GM12872 (cell line): ENCODE measurements around the gene ANKRD11.

Source experiments
- CTCF ChIP-seq: IDR thresholded peaks from 3 replicates; pipeline ENCODE4 v1.5.1; 2011; ENCODE audit warnings: low read depth, mild to moderate bottlenecking, low read length, moderate library complexity; ENCODE audit not compliant: insufficient read depth

ANKRD11 gene

GRCh38 chr16:89289428-89290395 is 200.6 kb downstream of the ANKRD11 start:
- TF ChIP-seq CTCF: peak; percentile 93

- TF ChIP-seq CTCF: no peak
Measured at GRCh38 chr16:89288966-89289365, 201.4 kb downstream of the ANKRD11 start.

- no peak for TF ChIP-seq CTCF
Measured at GRCh38 chr16:89288577-89288844, 201.8 kb downstream of the ANKRD11 start.

- no peak for TF ChIP-seq CTCF
Measured at GRCh38 chr16:89287777-89288576, 202.4 kb downstream of the ANKRD11 start.

- TF ChIP-seq CTCF: no peak
Measured at GRCh38 chr16:89286096-89286495, 204.3 kb downstream of the ANKRD11 start.

- no peak for TF ChIP-seq CTCF
Measured at GRCh38 chr16:89285381-89285780, 205.0 kb downstream of the ANKRD11 start.

GRCh38 chr16:89283449-89283848 is 206.9 kb downstream of the ANKRD11 start:
- no peak for TF ChIP-seq CTCF
